ENCODE measurements around the gene EIF2A. TPM values are rescaled to one million over a fixed set of nuclear protein-coding genes. Genes with fewer than 3 reads are reported as not detected.

The EIF2A gene
- total RNA-seq, 4 donors from 2014 or later = 98.4 to 178 (median 140) TPM

- WGBS, 2 donors (ENCODE audit: low coverage in 1 of 2) = 18 to 54% methylated on average over 3 to 4 of the region's 9 CpGs
These were observed 41.6 kb downstream of the EIF2A start for GRCh38 chr3:150588027-150588830.

DNA sequence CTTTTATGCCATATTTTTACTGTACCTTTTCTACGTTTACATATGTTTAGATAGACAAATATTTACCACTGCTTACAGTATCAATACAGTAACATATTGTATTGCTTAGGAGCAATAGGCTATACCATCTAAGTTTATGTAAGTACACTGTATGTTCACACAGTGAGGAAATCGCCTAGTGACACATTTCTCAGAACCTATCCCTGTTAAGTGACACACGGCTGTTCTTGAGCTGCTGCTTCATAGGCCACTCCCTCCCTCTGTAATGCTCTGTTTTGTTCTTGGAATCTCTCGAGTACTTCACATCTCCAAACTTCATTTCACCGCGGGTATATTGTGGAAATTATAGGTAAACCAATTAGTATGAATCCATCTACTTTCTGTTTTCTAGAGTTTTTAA is 43.2 kb downstream of the EIF2A start:
- Histone ChIP-seq H3K4me3 (no peak overlapping the region), H3K4me1 (no peaks in the 10 kb centered on the region), H3K36me3 (peaks cover 0 to 12% of the 10 kb centered on the region in 2 donors), H3K9me3 (no peaks in the 10 kb centered on the region), H3K27me3 (no peaks in the 10 kb centered on the region), H3K27ac (no peak overlapping the region)
- TF ChIP-seq EP300 (IDR thresholded peaks at IDR 0.05) (no peak), POLR2AphosphoS5 (IDR thresholded peaks at IDR 0.05) (no peak), POLR2A (IDR thresholded peaks at IDR 0.05) (no peak)
- TF ChIP-seq, protein P1, sequence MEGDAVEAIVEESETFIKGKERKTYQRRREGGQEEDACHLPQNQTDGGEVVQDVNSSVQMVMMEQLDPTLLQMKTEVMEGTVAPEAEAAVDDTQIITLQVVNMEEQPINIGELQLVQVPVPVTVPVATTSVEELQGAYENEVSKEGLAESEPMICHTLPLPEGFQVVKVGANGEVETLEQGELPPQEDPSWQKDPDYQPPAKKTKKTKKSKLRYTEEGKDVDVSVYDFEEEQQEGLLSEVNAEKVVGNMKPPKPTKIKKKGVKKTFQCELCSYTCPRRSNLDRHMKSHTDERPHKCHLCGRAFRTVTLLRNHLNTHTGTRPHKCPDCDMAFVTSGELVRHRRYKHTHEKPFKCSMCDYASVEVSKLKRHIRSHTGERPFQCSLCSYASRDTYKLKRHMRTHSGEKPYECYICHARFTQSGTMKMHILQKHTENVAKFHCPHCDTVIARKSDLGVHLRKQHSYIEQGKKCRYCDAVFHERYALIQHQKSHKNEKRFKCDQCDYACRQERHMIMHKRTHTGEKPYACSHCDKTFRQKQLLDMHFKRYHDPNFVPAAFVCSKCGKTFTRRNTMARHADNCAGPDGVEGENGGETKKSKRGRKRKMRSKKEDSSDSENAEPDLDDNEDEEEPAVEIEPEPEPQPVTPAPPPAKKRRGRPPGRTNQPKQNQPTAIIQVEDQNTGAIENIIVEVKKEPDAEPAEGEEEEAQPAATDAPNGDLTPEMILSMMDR (IDR thresholded peaks at IDR 0.05) = no peak
- ATAC-seq = no peak
- WGBS, 2 donors (ENCODE audit: low coverage in 1 of 2) = 69 to 92% methylated on average over 3 to 6 of the region's 6 CpGs

More at GRCh38 chr3:150588027-150588830, 41.6 kb downstream of the EIF2A start:
- H3K9me3 ChIP-seq = no peaks in the 10 kb centered on the region
- H3K4me1 ChIP-seq = no peaks in the 10 kb centered on the region
- ATAC-seq = no peak
- H3K4me3 ChIP-seq = no peak overlapping the region
- peaks cover 0 to 27% of the 10 kb centered on the region in 2 donors for H3K36me3 ChIP-seq
- TF ChIP-seq POLR2AphosphoS5 (IDR thresholded peaks at IDR 0.05) (no peak), EP300 (IDR thresholded peaks at IDR 0.05) (no peak), POLR2A (IDR thresholded peaks at IDR 0.05) (no peak)
- TF ChIP-seq, protein P1 (IDR thresholded peaks at IDR 0.05) = no peak
- H3K27me3 ChIP-seq = no peaks in the 10 kb centered on the region
- no peak overlapping the region for H3K27ac ChIP-seq

DNA sequence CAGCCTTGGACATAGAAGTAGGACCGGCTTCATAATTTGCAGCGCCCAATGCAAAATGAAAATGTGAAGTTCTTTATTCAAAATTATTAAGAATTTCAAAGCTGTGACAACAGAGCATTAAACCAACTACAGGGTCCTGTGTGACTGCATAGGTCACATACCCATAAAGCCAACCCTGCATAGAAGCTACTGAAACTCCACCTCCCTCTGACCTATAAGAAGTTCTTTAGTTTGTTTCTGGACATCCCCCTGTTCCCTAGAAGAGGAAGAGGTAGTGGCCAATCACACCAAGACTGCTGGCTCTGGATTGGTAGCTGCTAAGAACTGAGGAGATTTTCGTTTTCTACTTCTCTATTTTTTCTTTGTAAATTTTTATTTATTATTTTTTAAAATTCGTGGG is 47.6 kb downstream of the EIF2A start:
- TF ChIP-seq POLR2A (IDR thresholded peaks at IDR 0.05) (no peak), POLR2AphosphoS5 (IDR thresholded peaks at IDR 0.05) (no peak), EP300 (IDR thresholded peaks at IDR 0.05) (no peak)
- TF ChIP-seq, protein P1 (IDR thresholded peaks at IDR 0.05) = no peak
- no peak for ATAC-seq

DNA sequence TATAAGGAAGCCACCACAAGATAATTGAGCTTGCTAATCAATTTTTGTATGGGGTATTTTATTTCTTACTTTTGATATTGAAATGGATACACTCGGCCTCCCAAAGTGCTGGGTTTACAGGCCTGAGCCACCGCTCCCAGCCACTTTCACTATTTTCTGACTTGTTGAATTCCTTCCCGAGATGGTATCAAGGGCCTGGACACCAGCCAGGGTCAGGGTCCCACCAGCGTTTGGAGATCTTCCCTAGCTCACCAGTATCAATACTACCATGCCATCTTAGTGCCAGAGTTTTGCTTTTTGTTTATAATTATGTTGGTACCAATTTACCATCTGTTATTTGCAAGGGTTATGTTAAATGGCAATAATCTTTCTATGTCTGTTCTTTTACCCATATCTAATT is 51.1 kb downstream of the EIF2A start:
- no peaks in the 10 kb centered on the region for H3K27me3 ChIP-seq
- no peaks in the 10 kb centered on the region for H3K9me3 ChIP-seq
- no peaks in the 10 kb centered on the region for H3K36me3 ChIP-seq
- no peak overlapping the region for H3K4me3 ChIP-seq
- peaks cover 0 to 9% (median 3%) of the 10 kb centered on the region in 3 donors for H3K4me1 ChIP-seq
- TF ChIP-seq, protein P1 (IDR thresholded peaks at IDR 0.05) = no peak
- TF ChIP-seq POLR2AphosphoS5 (IDR thresholded peaks at IDR 0.05) (no peak), EP300 (IDR thresholded peaks at IDR 0.05) (no peak), POLR2A (IDR thresholded peaks at IDR 0.05) (no peak)
- 89 to 92% methylated on average over 4 of the region's 4 CpGs for WGBS, 2 donors (ENCODE audit: low coverage in 1 of 2)
- H3K27ac ChIP-seq = no peak overlapping the region
- ATAC-seq = no peak

More for the DNA sequence above, 47.6 kb downstream of the EIF2A start:
- no peaks in the 10 kb centered on the region for H3K27me3 ChIP-seq
- no peak overlapping the region for H3K4me3 ChIP-seq
- H3K4me1 ChIP-seq = no peaks in the 10 kb centered on the region
- no peaks in the 10 kb centered on the region for H3K36me3 ChIP-seq
- no peaks in the 10 kb centered on the region for H3K9me3 ChIP-seq
- WGBS, 2 donors (ENCODE audit: low coverage in 1 of 2) = 60 to 85% methylated on average over 2 to 4 of the region's 4 CpGs
- H3K27ac ChIP-seq = no peak overlapping the region

All from gastroesophageal sphincter (tissue), 4 donors.